ENCODE measurements around the gene SETD1A.

DNA sequence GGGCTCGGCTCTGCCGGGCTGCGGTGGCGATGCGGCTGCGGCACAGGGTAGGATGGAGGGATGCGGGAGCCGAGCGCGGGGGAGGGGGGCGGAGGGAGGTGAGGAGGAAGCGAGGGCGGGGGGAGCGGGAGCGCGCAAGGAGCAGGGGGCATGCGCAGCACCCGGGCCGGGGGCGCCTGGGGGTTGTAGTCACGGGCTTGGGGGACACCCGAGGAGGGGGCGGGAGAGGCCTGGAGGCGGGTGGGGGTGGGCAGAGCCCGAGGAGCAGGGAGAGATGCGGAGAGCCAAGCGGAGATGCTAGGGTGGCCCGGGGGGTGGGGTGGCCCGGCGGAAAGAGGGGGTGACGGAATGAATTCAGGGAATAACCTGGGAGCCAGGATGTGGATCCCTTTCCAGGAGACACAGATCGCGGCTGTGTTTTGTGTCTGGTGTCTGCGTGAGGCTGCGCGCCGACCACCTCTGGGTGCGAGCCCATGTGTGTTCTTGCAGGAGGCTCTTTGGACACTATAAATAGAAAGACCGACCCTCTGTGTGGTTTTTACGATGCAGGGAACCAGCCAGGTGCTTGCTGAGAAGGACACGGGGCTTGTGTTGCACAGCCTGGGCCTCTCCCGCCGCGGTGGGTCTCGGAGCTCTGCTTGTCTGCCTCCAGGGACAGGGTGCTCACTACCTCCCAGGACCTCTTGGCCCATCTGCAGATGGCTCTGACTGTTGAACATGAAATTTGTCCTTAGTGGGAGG is 53.2 kb downstream of the SETD1A start, which contains the start of gene STX1B:
- TF ChIP-seq, protein P1, sequence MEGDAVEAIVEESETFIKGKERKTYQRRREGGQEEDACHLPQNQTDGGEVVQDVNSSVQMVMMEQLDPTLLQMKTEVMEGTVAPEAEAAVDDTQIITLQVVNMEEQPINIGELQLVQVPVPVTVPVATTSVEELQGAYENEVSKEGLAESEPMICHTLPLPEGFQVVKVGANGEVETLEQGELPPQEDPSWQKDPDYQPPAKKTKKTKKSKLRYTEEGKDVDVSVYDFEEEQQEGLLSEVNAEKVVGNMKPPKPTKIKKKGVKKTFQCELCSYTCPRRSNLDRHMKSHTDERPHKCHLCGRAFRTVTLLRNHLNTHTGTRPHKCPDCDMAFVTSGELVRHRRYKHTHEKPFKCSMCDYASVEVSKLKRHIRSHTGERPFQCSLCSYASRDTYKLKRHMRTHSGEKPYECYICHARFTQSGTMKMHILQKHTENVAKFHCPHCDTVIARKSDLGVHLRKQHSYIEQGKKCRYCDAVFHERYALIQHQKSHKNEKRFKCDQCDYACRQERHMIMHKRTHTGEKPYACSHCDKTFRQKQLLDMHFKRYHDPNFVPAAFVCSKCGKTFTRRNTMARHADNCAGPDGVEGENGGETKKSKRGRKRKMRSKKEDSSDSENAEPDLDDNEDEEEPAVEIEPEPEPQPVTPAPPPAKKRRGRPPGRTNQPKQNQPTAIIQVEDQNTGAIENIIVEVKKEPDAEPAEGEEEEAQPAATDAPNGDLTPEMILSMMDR (IDR thresholded peaks at IDR 0.05) = no peak
- TF ChIP-seq EZH2 (IDR thresholded peaks at IDR 0.05) (no peak), EZH2phosphoT487 (IDR thresholded peaks at IDR 0.05) (no peak)
